Natural killer cell (primary cell): Measurements from ENCODE around the gene PLCB1. TPM values are rescaled to one million over a fixed set of nuclear protein-coding genes. Genes with fewer than 3 reads are reported as not detected.

ENCODE experiments used
- ATAC-seq, 3 donors: fragments of 150-1000 bp in 2 of 3; fragments of 200-7000 bp in 1 of 3; cut with Tn5 transposase; 1 replicate in 1 of 3; 2 replicates in 2 of 3; pipeline ENCODE4 v1.10.0; 2021; ENCODE audit warnings: mild to moderate bottlenecking in 2 of 3, moderate library complexity in 2 of 3
- DNase-seq, 2 donors: peaks; one replicate each; pipeline versions ENCODE4 v3.0.0 to v3.0.0-alpha.2; 2013 to 2021; ENCODE audit warnings: mixed read lengths in 1 of 2
- H3K27ac ChIP-seq: one replicate; pipeline ENCODE4 v1.5.1; 2013; ENCODE audit warnings: mild to moderate bottlenecking, low read length
- H3K27me3 ChIP-seq: one replicate; pipeline ENCODE4 v1.6.1; 2013; ENCODE audit warnings: low read length; ENCODE audit not compliant: control insufficient read depth, insufficient read depth
- H3K36me3 ChIP-seq: one replicate; pipeline ENCODE4 v1.6.1; 2013; ENCODE audit warnings: low read length; ENCODE audit not compliant: control insufficient read depth, insufficient read depth
- H3K4me1 ChIP-seq: one replicate; pipeline ENCODE4 v1.6.1; 2013; ENCODE audit warnings: low read length; ENCODE audit not compliant: control insufficient read depth, insufficient read depth
- H3K4me3 ChIP-seq: one replicate; pipeline ENCODE4 v1.5.1; 2013; ENCODE audit warnings: low read length
- H3K9me3 ChIP-seq: one replicate; pipeline ENCODE4 v1.6.1; 2013; ENCODE audit warnings: low read length; ENCODE audit not compliant: control insufficient read depth, insufficient read depth
- H3K27ac Mint-ChIP-seq, 2 donors: one replicate each; pipeline ENCODE4 v1.8.0; 2022; ENCODE audit warnings: mild to moderate bottlenecking in 2 of 2, mixed read lengths in 2 of 2, moderate library complexity in 1 of 2
- H3K27me3 Mint-ChIP-seq, 2 donors: one replicate each; pipeline ENCODE4 v1.8.0; 2022; ENCODE audit warnings: low read depth in 2 of 2, mixed read lengths in 2 of 2
- H3K36me3 Mint-ChIP-seq: one replicate; pipeline ENCODE4 v1.8.0; 2022; ENCODE audit warnings: mixed read lengths
- H3K4me1 Mint-ChIP-seq, 2 donors: one replicate each; pipeline ENCODE4 v1.8.0; 2022; ENCODE audit warnings: mixed read lengths in 2 of 2
- H3K4me3 Mint-ChIP-seq: one replicate; pipeline ENCODE4 v1.8.0; 2022; ENCODE audit warnings: mild to moderate bottlenecking, moderate library complexity, mixed read lengths
- H3K9me3 Mint-ChIP-seq, 2 donors: one replicate each; pipeline ENCODE4 v1.8.0; 2022; ENCODE audit warnings: mixed read lengths in 2 of 2
- WGBS: methylation state at CpG from one replicate; pipeline ENCODE4 v1.1.7; 2013; ENCODE audit warnings: missing lambda C conversion rate; ENCODE audit not compliant: insufficient coverage; 5-methylcytosine and 5-hydroxymethylcytosine counted together
- intact Hi-C: fragments of 100-400 bp; cut with micrococcal nuclease; formaldehyde crosslinking; loops from one replicate; pipeline ENCODE4 v1.14.2; 2022
- total RNA-seq, 4 donors: library from RNA; stranded (reverse); fragments of 120-200 nt in 1 of 4; gene quantifications; one replicate each; pipeline versions ENCODE4 v1.2.3 to v1.2.4, GENCODE V29; 2013 to 2022
- TF ChIP-seq, protein P1 (sequence below): fragments of 200-600 bp; IDR thresholded peaks from one replicate; pipeline ENCODE4 v1.8.0; 2022; ENCODE audit warnings: antibody characterized with exemption

PLCB1 gene
- total RNA-seq, 3 donors from 2014 or later (not counting 1 experiment from before 2014, with no cell fraction given), result 48.7 to 66.2 (median 57.7) TPM

DNA sequence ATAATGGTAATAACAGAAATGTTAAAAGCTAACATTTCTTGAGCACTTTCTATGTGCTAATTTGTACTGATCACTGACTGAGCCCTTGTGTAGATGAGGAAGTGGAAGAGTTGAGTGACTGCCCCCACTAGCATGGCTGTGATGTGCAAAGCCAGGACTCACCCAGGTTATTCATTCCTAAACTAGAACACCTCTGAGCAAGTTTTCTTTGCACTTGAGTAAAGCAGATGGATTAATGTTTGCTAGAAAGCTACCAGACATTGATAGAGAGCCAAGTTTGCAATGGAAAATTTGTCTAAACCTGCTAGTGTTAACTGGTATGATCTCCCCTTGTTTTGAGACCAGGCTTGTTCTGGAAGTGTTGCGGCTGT is 469.5 kb downstream of the PLCB1 start:
- Histone ChIP-seq H3K27me3 (no peaks in the 10 kb centered on the region), H3K36me3 (no peaks in the 10 kb centered on the region), H3K9me3 (no peaks in the 10 kb centered on the region), H3K4me3 (no peak overlapping the region), H3K4me1 (peaks cover 7% of the 10 kb centered on the region), H3K27ac (no peak overlapping the region)
- no peaks in the 10 kb centered on the region for H3K27me3 Mint-ChIP-seq
- TF ChIP-seq, protein P1, sequence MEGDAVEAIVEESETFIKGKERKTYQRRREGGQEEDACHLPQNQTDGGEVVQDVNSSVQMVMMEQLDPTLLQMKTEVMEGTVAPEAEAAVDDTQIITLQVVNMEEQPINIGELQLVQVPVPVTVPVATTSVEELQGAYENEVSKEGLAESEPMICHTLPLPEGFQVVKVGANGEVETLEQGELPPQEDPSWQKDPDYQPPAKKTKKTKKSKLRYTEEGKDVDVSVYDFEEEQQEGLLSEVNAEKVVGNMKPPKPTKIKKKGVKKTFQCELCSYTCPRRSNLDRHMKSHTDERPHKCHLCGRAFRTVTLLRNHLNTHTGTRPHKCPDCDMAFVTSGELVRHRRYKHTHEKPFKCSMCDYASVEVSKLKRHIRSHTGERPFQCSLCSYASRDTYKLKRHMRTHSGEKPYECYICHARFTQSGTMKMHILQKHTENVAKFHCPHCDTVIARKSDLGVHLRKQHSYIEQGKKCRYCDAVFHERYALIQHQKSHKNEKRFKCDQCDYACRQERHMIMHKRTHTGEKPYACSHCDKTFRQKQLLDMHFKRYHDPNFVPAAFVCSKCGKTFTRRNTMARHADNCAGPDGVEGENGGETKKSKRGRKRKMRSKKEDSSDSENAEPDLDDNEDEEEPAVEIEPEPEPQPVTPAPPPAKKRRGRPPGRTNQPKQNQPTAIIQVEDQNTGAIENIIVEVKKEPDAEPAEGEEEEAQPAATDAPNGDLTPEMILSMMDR, result no peak
- H3K9me3 Mint-ChIP-seq, result peaks cover 0 to 5% of the 10 kb centered on the region in 2 donors
- peak overlapping the region; percentile 88 to 96 for H3K27ac Mint-ChIP-seq
- intact Hi-C loops, result no loop called here
- H3K36me3 Mint-ChIP-seq, result no peaks in the 10 kb centered on the region
- H3K4me1 Mint-ChIP-seq, result peaks cover 28 to 31% of the 10 kb centered on the region in 2 donors
- H3K4me3 Mint-ChIP-seq, result peak overlapping the region; percentile 69
- ATAC-seq (no peak), DNase-seq (no peak)
- WGBS, result 95% methylated on average over 1 of the region's 1 CpG

DNA sequence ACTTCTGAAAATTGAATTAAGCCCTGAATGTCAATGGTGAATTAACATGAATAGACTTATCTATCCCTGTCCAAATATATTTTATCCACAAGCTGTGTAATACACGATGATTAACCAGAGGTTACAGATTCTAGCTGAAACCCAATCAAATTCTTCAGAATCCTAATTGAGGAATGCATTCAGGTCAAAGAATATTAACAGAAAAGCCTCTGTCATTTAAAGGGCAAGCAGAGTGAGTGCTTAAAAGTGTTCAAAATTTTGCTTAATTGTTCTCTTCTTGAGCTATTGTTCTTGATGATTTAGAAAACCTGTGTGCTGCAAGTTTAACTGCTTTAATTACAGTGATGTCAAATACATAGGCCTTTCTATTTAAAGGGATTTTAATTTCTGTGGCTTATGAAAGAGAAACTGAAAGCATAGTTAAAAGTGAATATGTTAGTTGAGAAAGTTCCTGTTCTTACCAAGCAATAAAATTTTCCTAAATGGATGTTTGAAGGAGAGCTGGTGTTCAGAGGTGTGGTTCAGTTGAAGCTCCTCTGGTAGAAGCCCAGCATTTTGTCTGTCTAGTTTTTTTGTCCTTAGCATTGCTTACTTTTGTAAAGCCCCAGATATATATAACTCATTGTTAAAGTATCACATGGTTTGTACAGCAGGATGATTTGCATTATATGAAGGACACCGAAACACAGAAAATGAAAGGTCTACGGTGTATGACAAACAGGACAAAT is 470.5 kb downstream of the PLCB1 start:
- Mint-ChIP-seq H3K27me3 (no peaks in the 10 kb centered on the region), H3K36me3 (no peaks in the 10 kb centered on the region), H3K9me3 (peaks cover 0 to 5% of the 10 kb centered on the region in 2 donors), H3K27ac (peak overlapping the region; percentile 88 to 96), H3K4me1 (peaks cover 28 to 31% of the 10 kb centered on the region in 2 donors), H3K4me3 (peak overlapping the region; percentile 87)
- peaks cover 7% of the 10 kb centered on the region for H3K4me1 ChIP-seq
- TF ChIP-seq, protein P1, result no peak
- no peaks in the 10 kb centered on the region for H3K27me3 ChIP-seq
- no peaks in the 10 kb centered on the region for H3K36me3 ChIP-seq
- peak overlapping the region; percentile 31 for H3K4me3 ChIP-seq
- 42% methylated on average over 1 of the region's 3 CpGs for WGBS
- intact Hi-C loops, result no loop called here
- no peaks in the 10 kb centered on the region for H3K9me3 ChIP-seq
- DNase-seq, result peak in 1 of 2 donors; percentile 3
- ATAC-seq, result peak; percentile 63 to 80 (median 74)
- peak overlapping the region; percentile 76 for H3K27ac ChIP-seq

DNA sequence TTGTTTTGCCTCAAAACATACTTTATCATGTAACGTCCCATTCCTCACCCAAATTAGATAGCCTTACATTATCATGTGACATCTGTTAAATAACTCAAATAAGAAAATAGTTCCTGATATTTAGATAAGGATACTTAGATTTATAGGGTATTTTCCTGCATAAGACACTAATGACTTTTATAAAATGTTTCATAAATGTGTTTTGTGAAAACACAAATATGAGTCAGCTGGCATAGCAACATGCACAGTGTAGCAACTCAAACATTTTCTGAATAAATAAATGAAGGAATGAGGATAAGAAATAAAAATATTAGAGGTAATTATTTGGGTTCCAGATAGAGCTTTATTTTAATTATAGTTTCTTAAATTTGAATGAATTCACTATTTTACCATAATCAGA is 476.4 kb downstream of the PLCB1 start:
- Mint-ChIP-seq H3K4me1 (peaks cover 3% of the 10 kb centered on the region in 2 donors), H3K36me3 (no peaks in the 10 kb centered on the region), H3K27ac (no peak overlapping the region), H3K4me3 (no peak overlapping the region), H3K9me3 (peaks cover 0 to 5% of the 10 kb centered on the region in 2 donors), H3K27me3 (no peaks in the 10 kb centered on the region)
- H3K27me3 ChIP-seq, result no peaks in the 10 kb centered on the region
- no peaks in the 10 kb centered on the region for H3K36me3 ChIP-seq
- intact Hi-C loops, result no loop called here
- no peaks in the 10 kb centered on the region for H3K9me3 ChIP-seq
- DNase-seq, result no peak
- TF ChIP-seq, protein P1, result no peak
- peaks cover 4% of the 10 kb centered on the region for H3K4me1 ChIP-seq
- no peak for ATAC-seq
- H3K4me3 ChIP-seq, result no peak overlapping the region
- H3K27ac ChIP-seq, result no peak overlapping the region
- no CpG with 5 or more reads among the region's 1 CpG for WGBS

DNA sequence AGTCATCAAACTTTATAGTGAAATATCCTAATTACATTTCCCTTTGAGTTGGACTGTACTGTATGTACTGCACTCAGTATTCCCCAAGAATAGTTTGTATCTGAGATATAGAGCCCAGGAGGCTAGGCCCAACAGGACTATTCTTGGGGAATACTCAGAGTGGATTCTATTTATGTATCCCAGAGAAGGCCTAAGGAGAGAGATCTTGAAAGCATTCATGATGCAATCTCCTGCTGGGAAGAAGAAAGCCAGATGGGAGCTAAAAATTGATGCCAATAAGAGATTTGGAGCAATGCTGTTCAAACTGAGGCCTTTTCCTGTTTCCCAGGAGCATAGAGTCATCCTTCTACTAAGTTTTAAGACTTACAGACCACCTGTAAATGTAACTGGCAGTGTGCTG is 484.7 kb downstream of the PLCB1 start:
- Histone ChIP-seq H3K4me3 (no peak overlapping the region), H3K4me1 (no peaks in the 10 kb centered on the region), H3K27me3 (no peaks in the 10 kb centered on the region), H3K9me3 (no peaks in the 10 kb centered on the region), H3K36me3 (no peaks in the 10 kb centered on the region), H3K27ac (no peak overlapping the region)
- Mint-ChIP-seq H3K4me3 (no peak overlapping the region), H3K4me1 (peaks cover 0 to 7% of the 10 kb centered on the region in 2 donors), H3K9me3 (no peaks in the 10 kb centered on the region), H3K27me3 (no peaks in the 10 kb centered on the region), H3K27ac (no peak overlapping the region), H3K36me3 (no peaks in the 10 kb centered on the region)
- DNase-seq (no peak), ATAC-seq (no peak)
- TF ChIP-seq, protein P1, result no peak
- intact Hi-C loops, result no loop called here
